GM21515 (cell line): Measurements from ENCODE around the gene RASL11B.

Experiments used
- ATAC-seq: cut with Tn5 transposase; IDR thresholded peaks from one replicate; pipeline ENCODE4 v1.9.1; 2021; ENCODE audit not compliant: unreplicated experiment

RASL11B gene

DNA sequence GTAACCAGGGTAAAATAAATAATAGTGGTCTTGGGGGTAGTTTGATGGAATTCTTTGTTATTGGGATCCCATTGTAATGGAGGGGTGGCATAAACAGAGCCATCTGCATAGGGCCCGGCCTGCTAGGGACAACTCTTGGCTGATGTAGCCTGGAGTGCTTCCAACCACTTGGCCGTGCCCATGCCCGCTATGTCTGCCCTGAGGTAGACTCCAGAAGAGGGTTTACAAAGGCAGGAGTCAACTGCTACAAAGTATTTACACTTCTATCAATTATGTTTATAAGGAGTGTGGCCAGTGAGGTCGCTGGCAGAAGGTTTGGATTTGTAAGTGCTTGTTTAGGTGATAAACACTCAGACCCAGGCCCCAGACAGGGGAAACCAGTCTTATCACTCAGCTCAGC, 8.1 kb downstream of the RASL11B start:
- no peak for ATAC-seq

DNA sequence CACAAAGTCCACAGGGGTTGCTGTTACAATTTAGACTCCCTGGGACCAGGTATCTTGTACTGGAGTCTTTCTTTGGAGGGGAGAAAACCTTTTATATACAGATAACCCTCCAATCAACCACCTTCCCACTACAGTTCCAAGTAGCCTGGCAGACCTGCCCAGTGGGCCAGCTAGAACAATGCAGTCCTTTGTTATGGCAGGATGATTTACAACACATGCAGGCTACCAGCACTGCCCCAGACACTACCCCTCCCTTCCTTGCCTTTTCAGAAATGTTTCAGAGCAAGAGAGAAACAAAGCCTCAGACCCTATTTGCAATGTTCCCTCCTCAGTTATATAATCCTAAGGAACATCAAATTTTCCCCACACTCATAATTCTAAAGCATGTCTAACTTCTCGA, 11.1 kb downstream of the RASL11B start:
- ATAC-seq: no peak

DNA sequence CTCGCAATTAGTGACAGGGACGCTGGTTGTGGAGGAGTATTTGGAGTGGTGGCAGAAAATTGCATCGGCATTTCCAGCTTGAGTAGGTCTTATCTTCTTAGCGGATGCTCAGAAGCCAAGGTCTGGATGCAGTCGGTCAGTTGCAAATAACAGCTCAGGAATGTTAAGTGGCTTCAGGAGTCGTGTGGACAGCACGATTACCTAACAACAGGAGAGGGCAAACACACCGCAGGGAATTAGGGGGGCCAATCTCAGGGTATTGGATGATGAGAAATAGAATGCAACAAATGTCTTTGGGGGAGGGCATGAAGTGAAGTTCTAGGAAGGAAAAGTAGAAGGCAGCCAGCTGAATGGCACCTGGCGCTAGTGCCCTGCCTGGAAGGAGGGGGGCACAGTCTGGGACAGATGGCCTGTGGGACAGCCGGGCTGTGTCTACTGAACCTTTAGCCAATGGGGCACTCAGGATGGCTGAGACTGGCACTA, 11.8 kb downstream of the RASL11B start:
- no peak for ATAC-seq

DNA sequence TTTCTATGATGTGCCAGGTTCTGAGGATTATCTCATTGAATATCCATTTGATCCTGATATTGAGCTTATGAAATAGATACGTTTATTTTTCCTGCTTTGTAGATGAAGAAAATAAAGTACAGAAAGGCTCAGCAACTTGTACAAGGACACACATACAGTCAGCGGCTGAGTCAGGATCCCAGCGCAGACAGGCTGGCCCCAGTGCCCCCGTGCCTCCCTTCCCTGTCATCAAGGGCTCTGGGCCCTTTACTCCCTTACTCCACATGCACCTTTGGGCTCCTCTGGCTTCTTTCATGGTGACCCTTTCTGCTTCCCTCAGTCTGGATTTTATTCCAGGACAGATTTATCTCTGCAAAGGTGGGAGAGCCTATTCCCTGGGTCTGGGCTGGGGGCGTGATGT, 12.8 kb downstream of the RASL11B start:
- ATAC-seq: no peak

DNA sequence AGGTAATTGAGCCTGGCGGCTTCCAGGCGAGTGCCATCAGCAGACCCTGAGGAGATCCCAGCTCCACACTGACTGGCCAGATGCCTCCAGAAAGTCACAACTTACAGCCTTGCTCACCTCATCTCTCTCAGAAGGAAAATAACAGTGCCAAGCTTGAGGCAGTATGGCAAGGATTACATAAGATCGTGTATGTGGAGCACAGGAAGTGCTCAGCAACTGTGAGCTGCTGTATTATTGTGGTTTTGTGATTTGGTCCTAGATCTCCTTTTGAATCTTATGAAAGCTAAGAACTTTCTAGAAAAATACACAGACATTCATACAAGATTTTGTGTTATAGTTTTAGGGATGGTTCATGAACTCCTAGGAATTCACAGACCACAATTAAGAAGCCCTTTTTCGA, 14.0 kb downstream of the RASL11B start:
- no peak for ATAC-seq

DNA sequence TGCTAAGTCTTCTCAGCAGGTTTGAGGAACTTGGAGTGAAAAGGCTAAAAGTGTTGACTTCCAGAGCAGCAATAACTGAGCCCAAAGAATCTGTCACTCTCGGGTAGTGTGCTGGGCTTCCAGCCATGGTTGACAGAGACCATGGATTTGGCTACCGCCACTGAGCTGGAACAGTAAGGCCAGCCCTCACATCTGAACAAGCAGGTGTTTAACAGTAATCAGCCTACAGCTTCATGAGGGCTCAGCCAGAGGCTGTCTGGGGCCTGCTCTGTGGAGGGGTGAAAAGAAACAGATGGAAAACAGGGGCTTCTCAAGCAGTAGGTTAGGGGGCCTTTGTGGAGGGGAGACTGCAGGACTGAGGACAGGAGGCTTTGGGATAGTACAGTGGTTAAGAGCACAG, 14.9 kb downstream of the RASL11B start:
- no peak for ATAC-seq

DNA sequence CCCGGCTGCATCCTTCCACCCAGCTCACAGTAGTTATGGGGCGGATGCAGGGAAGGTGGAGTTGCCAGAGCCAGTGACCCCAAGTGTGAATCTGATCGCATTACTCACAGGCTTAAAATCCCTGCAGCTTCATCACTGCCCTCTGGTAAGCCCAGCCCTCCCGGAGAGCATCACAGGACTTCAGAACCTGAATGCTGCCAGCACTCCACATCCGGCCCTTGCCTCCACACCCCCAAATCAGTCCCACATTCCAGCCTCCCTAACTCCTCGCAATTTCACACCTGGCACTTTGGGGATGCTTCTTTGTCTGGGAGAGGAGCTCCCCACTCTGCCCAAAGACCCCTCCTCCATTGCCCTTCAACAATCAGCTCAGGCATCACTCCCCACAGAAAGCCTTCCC, 15.6 kb downstream of the RASL11B start:
- no peak for ATAC-seq

DNA sequence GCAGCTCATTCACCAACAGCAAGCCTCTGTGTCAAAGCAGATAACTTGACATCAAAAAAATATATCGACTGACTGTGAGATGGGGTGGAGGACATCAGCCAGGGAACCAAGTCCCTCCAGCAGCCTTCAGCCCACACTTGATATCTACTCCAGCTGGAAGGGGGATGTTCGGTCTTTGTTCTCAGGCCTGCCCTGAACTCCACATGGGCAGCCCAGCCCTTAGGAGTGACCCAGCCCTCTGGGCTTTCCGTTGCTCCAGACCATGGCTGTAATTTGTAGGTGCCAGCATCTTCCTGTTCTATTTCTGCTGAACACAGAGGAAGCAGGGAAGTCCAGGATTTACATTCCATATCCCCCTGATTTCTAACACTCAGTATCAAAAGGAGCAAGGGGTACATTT, 17.4 kb downstream of the RASL11B start:
- no peak for ATAC-seq

DNA sequence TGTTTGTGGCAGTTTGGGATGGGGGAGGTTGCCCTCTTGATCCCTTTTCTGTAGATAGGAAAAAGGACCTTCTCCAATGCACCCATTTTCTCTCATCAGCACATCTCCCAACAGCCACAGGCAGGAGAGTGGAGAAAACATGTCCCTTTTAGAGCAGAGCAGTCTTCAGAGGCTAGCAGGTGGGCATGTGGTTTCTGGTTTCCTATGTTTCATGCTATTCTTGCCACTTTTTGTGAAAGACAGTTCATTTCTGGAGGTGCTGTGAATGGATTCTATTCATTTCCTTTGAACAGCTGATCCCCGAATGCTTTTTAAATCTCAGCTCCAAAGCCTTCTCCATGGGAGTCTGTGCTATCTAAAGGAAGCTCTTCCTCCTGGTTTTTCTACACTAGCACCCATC, 18.9 kb downstream of the RASL11B start:
- ATAC-seq: no peak

DNA sequence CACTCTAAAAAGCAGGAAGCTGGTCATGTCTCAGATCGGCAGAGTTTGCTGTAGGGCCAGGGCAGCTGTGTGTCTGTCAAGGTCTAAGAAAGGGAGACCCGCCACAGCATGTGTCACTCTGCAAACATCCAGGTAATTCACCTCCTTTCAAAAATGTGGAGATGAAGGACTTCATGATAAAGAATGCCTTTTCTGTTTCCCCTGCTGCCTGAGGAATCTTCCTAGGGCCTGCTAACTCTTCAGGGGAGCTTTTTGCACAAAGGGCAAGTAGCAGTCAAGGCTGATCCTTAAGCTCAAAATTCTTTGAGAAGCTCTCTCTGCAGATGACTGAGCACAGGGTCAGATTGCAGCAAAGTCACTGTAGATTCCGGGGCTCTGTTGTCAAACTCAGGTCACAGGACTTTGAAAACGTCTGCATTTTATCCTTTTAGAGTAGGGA, 21.1 kb downstream of the RASL11B start:
- ATAC-seq: no peak

DNA sequence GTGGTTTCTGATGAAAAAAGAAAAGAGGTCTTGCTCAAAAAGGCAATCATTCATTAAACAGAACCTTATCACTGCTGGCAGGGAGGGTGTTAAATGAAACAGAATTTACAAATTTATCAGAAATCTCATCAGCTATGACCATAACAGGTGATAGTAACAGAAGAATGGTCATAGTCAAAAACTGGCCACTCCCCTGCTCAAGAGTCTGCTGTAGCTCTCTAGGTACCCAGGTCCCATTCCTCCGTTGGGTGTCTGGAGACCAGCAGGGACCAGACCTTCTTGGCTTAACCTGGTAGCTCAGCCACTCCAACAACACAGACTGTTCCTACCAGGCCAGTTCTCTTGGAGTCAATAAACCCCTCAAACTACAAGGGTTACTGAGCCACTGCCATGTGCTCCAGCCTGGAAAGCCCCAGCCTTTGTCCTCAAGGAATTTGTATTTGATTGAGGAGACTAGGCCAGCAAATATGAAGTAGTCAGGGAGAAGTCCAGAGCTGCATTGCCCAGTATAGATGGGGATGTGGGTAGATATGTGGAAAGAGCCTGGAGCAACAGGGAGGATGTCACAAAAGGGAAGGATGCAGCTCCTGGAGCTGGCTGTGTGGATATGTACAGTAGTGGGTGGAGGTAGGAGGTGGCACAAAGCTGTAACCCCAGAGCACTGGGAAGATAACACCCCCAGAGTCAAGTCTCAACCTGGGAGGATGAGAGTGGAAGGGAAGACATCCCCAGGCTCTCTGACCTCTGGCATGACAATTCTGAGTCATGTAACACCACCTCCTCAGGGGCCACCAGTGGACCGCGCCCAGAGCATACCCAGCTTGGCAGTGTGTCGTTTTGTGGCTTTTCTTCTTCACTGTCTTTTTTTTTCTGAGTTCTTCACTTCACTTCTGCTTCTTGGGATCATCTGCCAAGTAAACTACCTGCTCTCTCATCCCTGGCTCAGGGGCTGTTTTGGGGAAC, 21.9 kb downstream of the RASL11B start:
- no peak for ATAC-seq

DNA sequence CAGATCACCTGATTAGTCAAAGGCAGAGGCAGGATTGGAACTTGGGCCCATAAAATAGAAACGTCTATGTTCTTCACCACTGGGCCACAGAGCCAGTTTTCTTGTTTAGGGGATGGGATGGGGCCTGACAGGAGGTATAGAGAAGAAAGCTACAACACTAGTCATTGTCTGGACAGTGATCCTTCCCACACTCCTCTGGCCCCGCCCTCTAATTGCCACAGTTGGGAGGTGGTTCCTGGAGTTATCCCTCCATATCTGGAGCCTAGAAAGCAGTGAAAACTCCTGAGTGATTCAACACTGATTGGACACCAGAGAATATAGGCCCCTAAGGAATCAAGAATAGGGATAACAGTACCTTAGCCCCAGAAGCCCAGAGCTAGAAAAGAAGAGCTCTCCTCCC, 22.9 kb downstream of the RASL11B start:
- no peak for ATAC-seq

DNA sequence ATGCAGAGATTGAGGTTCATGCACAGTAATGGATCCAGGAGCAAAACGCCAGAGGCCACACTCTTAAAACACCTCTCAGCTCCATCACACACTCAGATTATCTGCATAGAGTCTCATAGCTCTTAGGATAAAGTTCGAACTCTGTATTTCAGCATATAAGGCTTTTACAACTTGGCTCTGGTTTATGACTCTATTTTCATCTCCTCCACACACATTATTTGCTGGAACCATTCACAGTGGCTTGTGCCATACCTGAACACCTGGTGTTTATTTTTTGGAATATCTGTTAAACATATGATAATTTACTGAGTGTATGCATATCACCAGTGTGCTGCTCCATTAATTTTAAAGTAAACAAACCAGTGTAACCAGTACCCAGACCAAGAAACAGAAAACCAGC, 27.2 kb downstream of the RASL11B start:
- ATAC-seq: no peak

DNA sequence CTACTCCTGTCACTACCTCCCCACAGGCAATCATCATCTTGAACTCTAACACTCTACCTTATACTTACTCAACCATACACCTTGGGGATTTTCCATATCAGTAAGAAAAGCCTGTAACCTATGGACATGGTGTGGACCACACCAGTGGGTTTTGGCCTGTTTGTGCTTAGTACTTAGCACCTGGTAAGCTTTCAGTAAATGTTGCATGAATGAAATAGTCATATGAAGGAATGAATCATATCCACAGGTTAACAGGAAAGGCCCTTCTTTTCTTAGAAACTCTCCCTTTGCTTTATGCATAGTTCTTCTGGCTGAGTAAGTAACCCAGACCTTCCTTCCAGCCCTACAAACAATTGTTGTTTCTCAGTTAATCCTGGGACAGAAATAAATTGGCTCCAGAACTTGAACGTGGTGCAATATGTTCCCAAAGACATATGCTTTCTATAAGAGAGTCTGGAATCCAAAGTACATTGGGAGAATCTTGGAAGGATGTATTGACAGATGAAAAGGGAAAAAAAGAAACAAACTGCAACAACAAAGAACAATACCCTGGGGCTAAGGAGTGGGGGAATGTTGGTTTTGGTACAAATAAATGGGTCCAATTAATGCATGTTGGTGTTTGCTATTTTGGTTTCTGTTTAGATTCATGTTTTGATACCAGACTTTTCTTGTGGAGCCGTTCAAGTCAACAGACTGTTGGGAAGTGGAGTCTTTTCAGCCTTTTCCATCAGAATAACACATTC, 27.8 kb downstream of the RASL11B start:
- no peak for ATAC-seq

DNA sequence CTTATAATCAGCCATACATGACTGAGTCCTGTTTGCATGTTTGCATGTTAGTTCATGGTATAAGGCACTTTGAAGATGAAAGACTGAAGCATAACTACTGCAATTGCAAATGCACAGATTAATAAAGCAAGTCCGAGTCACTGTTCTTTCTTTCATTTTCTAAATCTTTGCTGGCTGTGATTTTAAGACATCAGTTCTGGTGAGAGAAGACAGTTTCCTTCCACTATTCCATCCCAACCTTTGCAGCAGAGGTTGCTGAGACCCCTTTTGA, 28.3 kb downstream of the RASL11B start:
- no peak for ATAC-seq

DNA sequence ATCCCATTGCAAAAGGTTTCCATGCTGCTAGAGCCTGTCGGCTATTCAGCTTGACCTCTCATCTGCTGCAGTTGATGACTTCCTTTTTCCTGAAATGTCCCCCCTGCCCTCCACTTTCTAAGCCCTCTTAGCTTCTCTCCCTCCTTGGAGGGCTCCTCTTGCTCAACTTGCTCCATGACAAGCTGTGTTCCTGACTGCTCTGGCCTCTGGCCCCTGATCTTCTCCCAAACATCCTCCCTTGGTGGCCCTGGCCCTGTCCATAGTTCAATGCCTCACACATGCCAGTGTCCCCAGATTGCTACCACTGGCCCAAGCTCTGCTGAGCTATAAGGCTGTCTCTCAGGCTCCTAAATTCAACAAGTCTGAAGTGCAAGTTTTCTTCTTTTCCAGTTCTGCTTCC, 29.6 kb downstream of the RASL11B start:
- ATAC-seq: no peak

DNA sequence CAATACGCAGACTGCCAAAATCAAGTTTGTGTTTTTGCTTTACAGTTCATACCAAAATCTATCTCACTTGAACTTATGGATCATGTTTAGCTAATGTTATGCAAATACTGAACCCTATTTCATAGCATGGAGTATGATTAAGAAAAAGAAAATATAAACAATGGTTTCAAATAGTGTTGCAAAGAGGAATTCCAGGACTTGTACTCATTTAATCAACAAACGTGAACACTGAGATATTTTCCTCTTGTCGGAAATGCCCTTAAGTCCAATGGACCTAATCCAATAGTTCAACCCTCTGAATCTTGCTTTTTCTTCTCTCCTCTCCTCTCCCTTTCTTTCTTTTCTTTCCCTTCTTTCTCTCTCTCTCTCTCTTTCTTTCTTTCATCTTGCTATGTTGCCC, 30.8 kb downstream of the RASL11B start:
- no peak for ATAC-seq

DNA sequence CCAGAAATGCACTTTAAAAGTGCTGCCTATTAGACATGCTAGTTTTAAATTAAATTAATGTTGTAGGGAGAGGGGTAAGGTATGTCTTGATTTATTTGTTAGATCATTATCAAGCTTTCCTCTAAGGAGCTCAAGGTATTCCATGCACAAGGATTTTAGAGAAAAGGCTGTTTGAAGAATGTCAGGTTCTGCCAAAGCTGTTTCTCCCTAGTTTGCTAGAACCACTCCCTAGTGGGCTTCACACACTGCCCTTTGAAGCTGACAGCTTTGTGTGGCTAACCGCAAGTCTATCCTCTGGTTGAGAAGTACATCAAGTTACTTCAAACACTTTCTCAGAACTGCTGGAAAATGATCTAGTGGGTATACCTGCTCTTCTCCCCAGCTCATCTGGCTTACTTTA, 32.3 kb downstream of the RASL11B start:
- ATAC-seq: no peak

DNA sequence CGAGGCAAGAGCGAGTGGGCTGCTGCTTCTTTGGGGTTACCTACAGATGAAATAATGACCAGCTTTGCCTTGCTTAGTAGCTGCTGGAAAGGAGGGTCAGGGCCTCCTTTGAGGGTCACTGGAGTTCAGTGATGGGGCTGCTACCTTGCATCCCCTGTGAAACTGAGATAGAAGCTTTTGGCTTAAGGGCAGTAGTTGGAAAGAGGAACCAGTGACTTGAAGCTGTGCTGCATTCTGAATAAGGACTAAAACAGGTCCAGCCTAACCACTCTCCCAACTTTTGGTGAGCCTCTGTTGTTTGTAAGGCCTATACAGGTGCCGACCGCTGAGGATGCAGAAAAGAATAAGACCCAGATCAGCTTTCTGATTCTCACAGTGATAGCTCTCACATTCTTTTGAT, 41.2 kb downstream of the RASL11B start:
- no peak for ATAC-seq

DNA sequence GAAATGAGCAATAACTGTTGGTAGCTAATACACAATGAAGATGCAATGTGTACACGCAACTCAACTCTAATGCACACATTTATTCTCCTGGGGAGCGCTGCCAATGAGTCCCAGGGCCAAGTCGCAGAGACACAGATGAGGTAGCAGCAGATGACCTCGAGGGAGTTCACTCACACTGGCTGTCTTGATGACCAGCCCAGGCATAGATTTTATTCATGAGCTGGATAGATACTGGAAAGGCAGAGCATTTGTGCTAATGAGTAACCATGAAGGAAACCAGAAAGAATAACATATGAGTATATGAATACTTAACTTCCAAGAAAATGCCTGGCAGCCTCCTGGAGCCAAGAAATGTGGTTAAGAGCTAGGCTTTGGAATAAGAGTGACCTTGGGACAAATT, 42.3 kb downstream of the RASL11B start:
- ATAC-seq: no peak

DNA sequence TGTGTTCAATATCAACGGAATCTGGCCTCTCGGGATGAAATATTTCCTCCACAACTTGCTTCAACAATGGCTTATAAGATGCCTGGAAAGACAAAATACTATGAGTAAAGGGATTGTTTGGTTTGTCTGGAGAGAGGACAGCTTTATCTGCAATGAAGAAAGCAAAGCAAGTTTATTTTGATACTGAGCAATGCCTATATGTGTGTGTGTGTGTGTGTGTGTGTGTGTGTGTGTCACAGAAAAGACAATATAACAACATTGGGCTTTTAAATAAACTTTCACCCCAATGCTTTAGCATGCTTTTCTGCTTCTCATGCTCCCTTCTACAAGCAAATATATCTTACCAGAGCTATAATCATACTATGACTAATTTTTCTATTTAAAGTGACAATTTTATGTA, 45.4 kb downstream of the RASL11B start:
- no peak for ATAC-seq

DNA sequence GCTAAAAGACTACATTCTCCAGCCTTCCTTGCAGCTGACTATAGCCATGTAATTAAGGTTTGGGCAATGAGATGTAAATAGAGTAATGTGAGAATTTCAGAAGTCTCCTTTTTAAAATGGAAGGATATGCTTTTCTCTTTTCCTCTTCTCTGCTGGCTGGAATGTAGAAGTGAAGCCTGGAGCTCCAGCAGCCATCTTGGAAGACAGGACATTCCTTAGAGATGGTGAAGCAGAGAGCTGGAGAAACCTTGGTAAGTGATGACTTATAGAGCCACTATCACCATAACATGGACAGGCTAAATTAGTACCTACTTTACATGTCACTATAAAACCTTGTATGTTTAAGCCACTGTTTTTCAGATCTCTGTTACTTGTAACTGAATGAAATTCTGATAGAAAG, 48.0 kb downstream of the RASL11B start:
- no peak for ATAC-seq
